HG03439 (cell line): ENCODE results near the gene LTF.

ENCODE experiments used
- ATAC-seq: cut with Tn5 transposase; IDR thresholded peaks from one replicate; pipeline ENCODE4 v1.9.1; 2021; ENCODE audit warnings: mild to moderate bottlenecking, moderate library complexity; ENCODE audit not compliant: unreplicated experiment

Gene LTF

GRCh38 chr3:46491089-46492070 lies 26.7 kb upstream of the LTF start:
- ATAC-seq: no peak

DNA sequence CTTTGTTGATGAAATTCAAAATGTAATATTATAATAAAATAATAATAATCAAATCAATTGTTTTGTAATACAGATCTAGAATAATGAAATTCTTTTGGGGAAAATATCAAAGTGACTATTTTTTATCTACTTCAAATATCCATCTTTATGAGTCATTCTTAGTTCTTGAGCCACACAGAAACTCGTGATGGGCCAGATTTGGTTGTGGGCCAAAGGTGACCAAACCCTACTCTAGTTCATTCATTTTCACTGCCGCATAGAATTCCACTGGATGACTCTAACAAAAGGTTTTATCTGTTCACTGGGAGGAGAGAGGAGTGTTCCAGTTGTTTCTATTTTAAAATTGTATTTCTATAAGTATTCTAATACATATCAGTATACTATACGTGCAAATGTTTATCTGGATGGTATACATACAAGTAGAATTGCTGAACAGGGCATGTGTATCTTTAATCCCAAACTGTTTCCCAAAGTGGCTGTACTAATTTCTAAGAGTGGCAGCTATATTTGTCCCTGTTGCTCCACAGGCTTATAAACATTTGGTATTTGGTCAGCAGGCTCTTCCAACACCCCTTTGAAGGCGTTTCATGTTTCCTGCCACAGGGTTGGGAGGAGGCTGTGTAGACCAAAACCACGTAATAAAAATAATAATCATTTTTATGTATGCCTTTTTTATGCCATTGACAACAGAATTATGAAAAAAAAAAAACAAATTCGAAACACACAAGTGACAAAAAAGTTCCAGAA lies 25.8 kb upstream of the LTF start:
- ATAC-seq: no peak

DNA sequence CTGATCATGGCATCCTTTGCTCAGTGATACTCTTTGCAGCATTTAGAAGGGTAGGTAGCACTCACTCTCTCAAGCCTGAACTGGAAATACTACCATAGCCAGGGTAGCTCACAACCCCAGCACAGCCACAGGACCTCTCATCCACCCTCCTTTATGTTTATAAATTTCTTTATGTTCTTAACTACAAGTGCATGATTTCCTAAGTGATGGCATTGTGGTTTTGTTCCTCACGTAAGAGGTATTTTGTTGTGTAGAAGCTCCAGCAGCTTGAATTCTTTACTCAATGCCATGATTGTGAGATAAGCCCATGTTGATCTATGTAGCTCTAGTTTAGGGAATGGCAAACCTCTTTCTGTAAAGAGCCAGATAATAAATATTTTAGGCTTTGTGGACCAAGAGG lies 25.2 kb upstream of the LTF start:
- ATAC-seq: no peak

- ATAC-seq: no peak
These were observed 24.7 kb upstream of the LTF start for GRCh38 chr3:46489381-46489780.

DNA sequence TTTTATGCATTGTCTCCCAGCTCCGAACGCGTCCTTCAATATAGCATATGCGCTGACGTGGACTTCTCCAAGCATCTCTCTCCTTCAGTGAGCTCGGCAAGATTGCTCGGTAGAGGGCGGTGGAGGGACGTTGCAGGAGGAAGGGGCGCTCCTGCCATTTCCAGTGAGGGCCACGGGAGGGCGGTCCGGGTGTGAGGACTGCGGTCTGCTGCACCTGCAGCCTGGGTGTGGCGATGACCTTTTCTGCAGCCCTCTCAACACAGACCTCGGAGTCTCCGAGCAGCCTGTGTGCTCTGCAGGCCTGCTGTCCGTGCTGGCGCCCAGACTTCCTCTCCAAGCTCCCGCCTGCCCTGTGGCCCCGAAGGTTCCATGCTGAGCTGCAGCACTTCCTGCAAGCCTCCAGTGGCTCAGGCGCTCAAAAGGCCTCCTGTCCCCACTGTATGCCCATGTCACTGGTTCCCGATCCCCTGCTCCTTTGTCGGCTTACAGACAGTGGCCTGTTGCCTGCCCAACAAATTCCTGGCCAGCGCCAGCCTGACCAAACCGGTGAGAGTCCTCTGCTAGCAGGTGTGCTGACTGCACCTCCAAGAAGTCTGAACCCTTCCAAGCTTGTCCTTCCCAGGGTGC lies 24.1 kb upstream of the LTF start:
- ATAC-seq: peak; percentile 80

- no peak for ATAC-seq
These were observed 21.1 kb upstream of the LTF start for GRCh38 chr3:46485779-46486175.

DNA sequence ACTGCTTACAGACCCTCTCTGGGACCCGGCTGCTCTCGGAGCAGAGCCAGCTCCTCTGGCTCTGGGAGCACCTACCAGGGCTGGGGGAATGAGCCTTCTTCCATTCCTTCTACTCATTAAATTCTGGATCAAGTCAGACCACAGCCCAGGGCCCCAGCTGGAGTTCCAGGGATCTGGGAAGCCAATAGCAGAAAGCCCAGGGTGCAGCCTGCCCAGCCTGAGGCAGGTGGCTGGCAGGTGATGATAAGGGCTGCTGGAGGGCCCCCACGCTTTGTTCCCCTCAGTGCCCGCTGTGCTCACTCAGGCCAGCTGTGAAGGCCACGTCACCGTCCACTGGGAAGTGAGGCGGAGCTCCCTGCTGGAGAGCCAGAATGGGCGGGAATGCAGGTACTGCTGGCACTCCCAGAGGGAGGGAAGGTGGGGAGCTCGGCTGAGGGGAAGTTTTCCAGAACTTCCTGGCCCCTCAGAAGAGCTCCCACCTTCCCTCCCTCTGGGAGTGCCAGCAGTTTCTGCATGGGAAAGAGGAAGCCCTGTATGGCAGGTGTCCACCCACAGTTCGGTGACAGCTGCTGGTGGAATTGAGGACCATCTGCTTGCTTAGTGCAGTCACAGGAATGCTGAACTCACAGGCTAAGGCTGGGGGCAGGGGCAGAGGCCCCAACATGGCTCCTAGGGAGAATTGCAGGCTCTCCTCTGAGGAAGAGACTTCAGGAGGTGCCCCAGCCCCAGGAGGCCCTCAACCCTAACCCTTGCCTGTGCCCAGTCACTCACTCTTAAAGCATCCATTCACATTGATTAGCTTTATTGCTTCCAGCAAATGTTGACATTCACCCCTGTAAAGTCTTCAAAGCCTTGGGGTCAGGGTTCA lies 20.4 kb upstream of the LTF start:
- ATAC-seq: no peak

- no peak for ATAC-seq
These were observed 19.7 kb upstream of the LTF start for GRCh38 chr3:46484388-46484787.

DNA sequence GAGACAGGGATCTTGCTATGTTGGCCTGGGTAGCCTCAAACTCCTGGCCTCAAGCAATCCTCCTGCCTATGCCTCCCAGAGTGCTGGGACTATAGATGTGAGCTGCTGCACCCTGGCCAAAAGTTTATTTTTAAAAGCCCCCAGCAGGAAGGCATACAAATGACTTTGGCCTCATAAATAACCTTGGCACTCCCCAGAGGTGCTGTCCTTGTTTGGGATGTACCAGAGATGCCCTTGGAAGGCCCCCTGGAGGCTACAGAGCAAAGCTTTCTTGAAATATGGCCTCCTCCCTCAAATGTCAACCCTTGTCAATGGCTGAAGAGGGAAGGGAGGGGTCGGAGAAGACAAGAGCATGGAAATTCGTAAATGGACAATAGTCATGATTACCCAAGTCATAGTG lies 19.1 kb upstream of the LTF start:
- no peak for ATAC-seq

- ATAC-seq: no peak
These were observed 18.1 kb upstream of the LTF start for GRCh38 chr3:46482632-46483350.

GRCh38 chr3:46481636-46482035 lies 16.9 kb upstream of the LTF start:
- no peak for ATAC-seq

- ATAC-seq: no peak
These were observed 15.9 kb upstream of the LTF start for GRCh38 chr3:46480491-46481195.

DNA sequence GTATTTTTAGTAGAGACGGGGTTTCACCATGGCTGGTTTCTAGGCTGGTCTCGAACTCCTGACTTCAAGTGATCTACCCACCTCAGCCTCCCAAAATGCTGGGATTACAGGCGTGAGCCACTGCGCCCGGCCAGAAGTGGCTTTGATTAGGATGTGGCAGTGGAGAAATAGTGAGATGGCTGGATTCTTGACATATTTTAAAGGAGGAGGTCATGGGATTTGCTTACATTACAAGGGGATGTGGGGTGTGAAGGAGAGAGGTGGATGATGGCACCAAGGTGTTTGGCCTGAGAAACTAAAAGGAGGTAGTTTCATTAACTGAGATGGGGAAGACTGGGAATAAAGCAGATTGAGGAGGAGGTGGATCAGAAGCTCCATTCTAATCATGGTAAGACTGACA lies 15.0 kb upstream of the LTF start:
- ATAC-seq: no peak

DNA sequence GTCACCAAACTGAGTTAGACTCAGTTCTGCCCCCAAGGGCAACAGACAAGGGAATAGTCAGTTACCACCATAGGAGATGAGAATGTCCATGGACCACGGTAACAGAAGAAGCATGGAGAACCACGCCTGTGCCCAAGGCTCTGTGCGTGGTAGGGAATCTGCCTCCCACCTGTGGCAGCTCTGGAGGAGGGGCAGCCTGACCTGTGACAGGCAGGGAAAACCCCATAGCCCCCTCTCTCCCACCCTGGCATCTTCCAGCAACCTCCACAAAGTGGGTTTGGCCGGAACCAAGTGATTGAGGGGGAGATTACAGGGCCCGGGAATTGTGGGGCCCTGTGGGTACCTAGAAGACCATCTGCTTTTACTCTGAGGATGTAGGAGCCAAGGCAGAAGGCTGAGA lies 14.3 kb upstream of the LTF start:
- ATAC-seq: no peak

- no peak for ATAC-seq
These were observed 13.6 kb upstream of the LTF start for GRCh38 chr3:46478341-46478740.

GRCh38 chr3:46477756-46478155 lies 13.1 kb upstream of the LTF start:
- ATAC-seq: no peak

GRCh38 chr3:46477145-46477544 lies 12.4 kb upstream of the LTF start:
- ATAC-seq: no peak

GRCh38 chr3:46472736-46473135 lies 8.0 kb upstream of the LTF start:
- no peak for ATAC-seq

DNA sequence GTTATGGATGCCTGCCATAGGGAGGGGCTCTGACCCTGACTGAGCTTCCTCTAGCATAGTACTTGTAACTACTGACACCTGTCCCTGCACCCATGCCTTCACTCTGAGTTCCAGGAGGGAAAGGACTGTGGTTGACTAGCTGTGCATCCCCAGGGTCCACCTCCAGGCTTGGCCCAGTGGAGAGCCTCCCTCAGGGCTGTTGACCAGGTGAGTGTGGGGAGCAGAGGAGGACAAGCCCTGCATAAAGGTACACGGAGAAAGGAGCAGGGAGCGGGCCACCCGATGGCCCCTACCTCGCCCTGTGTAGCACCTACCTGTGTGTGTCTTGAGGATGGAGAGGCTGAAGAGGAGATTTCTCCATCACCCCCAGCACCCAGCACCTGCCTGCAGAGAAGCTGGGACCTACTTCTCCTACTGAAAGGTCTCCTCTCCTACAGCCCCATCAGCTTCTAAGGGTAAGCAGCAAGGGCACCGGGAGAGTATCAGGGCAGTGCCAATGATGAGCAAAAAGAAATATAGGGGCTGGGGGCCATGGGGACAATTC lies 6.7 kb upstream of the LTF start:
- no peak for ATAC-seq
